ACC112 (cell line): ENCODE measurements around the gene CCL4.
"Not testable (repeated sequence)": the region's sequence is repeated elsewhere in the genome, so short reads cannot be mapped to it uniquely, and the experiment has no call there.

ENCODE experiments used
- H2AFZ ChIP-seq: fragments of 200-600 bp; sonication (generic); one replicate; pipeline ENCODE4 v1.6.0; 2017; ENCODE audit warnings: antibody characterized with exemption, low read length; ENCODE audit not compliant: unreplicated experiment
- H3K27ac ChIP-seq: fragments of 200-600 bp; sonication (generic); 2 replicates; pipeline ENCODE4 v1.5.1; 2014; ENCODE audit warnings: low read depth, mild to moderate bottlenecking, antibody characterized with exemption, low read length, moderate library complexity
- H3K27me3 ChIP-seq: fragments of 200-600 bp; sonication (generic); 2 replicates; pipeline ENCODE4 v1.6.1; 2014; ENCODE audit warnings: mild to moderate bottlenecking, antibody characterized with exemption, low read length, moderate library complexity, mixed read lengths; ENCODE audit not compliant: insufficient read depth
- H3K36me3 ChIP-seq: fragments of 200-600 bp; sonication (generic); 2 replicates; pipeline ENCODE4 v1.6.1; 2016; ENCODE audit warnings: mild to moderate bottlenecking, antibody characterized with exemption, low read length, moderate library complexity, mixed read lengths; ENCODE audit not compliant: insufficient read depth
- H3K4me1 ChIP-seq: fragments of 200-600 bp; sonication (generic); one replicate; pipeline ENCODE4 v1.6.1; 2016; ENCODE audit warnings: low read length, mixed read lengths; ENCODE audit not compliant: insufficient read depth, unreplicated experiment, control insufficient read depth
- H3K4me3 ChIP-seq: fragments of 200-600 bp; sonication (generic); 2 replicates; pipeline ENCODE4 v1.5.1; 2014; ENCODE audit warnings: mild to moderate bottlenecking, low read depth, low read length
- H3K79me2 ChIP-seq: fragments of 200-600 bp; sonication (generic); one replicate; pipeline ENCODE4 v1.6.0; 2016; ENCODE audit warnings: low read length; ENCODE audit not compliant: control insufficient read depth, unreplicated experiment, insufficient read depth

CCL4 gene

DNA sequence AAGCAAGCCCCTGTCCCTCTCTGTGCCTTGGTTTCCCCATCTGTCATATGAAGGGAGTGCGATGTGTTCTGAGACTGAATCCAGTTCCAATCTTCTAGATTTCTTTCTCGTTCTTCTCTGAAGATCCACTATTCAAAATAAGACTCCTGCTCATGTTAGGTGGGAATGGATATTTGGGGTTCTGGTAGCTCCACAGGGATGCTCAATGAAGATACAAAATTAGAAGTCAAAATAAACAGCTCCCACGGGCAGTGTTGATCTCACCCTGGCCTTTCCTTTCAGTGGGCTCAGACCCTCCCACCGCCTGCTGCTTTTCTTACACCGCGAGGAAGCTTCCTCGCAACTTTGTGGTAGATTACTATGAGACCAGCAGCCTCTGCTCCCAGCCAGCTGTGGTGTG is 619 bp downstream of the CCL4 start:
- not testable (repeated sequence) for H3K36me3 ChIP-seq, H2AFZ ChIP-seq, H3K4me3 ChIP-seq, H3K4me1 ChIP-seq, H3K79me2 ChIP-seq, H3K27ac ChIP-seq
- H3K27me3 ChIP-seq: peaks cover 59% of the 10 kb centered on the region

DNA sequence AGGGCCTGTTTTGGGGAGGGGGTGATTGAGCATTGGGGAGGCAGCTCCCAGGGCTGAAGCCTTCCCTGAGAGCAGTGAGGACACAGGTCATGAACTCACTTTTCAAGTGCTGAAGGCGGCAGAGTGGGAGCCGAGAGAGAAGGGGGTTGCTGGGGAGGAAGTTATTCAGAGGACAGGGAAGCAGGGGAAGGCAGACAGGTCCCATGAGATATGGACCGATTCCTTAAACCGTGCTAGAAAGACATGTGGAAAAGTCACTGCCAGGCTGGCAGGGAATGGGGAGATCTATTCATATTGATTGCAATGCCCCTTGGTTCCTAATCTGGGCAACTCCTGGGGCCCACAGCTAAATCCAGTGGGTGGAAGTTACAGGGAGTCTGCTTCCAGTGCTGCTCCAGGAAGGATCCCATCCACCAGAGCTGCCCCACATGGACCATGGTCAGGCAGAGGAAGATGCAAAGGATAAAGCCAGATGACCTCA is 1.1 kb downstream of the CCL4 start:
- peaks cover 57% of the 10 kb centered on the region for H3K27me3 ChIP-seq
- H3K79me2 ChIP-seq: no peaks in the 10 kb centered on the region
- no peak overlapping the region for H3K27ac ChIP-seq
- no peak overlapping the region for H3K4me3 ChIP-seq
- no peaks in the 10 kb centered on the region for H3K36me3 ChIP-seq
- H2AFZ ChIP-seq: no peak overlapping the region
- H3K4me1 ChIP-seq: no peaks in the 10 kb centered on the region

DNA sequence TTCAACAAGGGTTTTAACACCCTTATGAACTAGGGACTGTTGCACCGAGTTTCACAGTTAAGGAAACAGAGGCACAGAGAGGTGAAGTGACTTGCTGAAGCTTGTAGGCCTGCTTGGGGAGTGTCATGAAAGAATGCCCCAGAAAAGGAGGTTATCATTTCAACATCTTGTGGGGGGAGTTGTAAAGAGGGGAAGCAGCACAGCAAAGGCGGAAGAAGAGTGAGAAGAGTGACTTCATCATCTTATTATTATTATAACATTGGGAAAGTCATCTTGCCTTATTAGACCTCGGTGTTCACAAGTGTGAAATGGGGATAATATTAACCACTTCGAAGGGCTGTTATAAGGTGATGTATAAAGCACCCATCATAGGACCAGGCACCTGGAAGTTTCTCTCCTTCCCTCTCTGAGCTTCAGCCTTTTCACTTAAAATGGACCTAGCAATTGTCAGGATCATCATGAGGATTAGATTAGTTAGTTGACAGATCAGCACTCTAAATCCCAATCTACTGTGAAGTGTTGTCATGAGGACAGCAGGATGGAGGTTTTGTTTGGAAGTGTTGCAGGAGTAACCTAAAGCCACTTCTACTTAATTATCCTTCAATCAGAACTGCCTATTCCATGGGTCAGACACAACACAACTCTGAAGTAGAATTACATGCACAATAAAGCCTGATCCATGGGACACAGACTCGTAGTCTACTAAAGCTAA is 2.3 kb downstream of the CCL4 start:
- H3K4me1 ChIP-seq: no peaks in the 10 kb centered on the region
- no peak overlapping the region for H3K4me3 ChIP-seq
- H3K79me2 ChIP-seq: no peaks in the 10 kb centered on the region
- H3K36me3 ChIP-seq: no peaks in the 10 kb centered on the region
- H3K27ac ChIP-seq: no peak overlapping the region
- H3K27me3 ChIP-seq: peaks cover 63% of the 10 kb centered on the region
- no peak overlapping the region for H2AFZ ChIP-seq

DNA sequence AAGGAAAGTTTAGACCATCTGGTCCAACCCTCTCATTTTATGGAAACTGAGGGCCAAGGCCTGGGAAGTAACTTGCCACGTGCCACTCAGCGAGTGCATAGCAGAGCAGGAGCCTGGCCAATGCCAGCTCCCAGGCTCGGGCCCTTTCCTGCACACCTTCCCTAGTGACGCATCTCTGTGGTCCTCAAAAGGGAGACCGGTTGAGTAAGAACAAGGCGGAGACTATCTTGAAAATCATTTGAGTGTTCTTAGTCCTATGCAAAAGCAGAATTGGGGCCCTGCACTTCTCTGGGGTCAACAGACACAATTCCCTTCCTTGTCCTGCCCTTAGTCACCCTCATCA is 2.8 kb downstream of the CCL4 start:
- no peak overlapping the region for H3K27ac ChIP-seq
- peaks cover 68% of the 10 kb centered on the region for H3K27me3 ChIP-seq
- no peaks in the 10 kb centered on the region for H3K36me3 ChIP-seq

DNA sequence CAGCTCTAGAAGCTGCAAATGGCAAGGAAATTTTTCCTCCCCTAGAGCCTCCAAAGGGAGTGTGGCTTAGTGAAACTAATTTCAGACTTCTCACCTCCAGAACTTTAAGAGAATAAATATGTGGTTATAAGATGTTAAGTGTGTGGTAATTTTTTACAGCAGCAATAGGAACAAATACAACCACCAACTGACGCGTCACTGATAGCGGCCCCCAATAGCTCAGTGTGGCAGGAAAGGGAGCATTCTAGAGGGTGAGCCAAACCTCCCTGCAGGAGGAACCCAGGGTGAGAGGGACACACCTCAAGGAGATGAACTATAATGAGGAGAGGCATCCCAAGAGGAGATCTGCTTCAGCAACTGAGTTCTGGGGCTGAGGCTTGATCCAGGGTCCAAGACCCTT is 4.0 kb downstream of the CCL4 start:
- Histone ChIP-seq H3K27ac (no peak overlapping the region), H2AFZ (no peak overlapping the region), H3K4me1 (no peaks in the 10 kb centered on the region), H3K4me3 (no peak overlapping the region), H3K79me2 (no peaks in the 10 kb centered on the region), H3K27me3 (peaks cover 67% of the 10 kb centered on the region), H3K36me3 (no peaks in the 10 kb centered on the region)

More for the DNA sequence above, 2.8 kb downstream of the CCL4 start:
- H3K79me2 ChIP-seq: no peaks in the 10 kb centered on the region
- H2AFZ ChIP-seq: no peak overlapping the region
- H3K4me1 ChIP-seq: no peaks in the 10 kb centered on the region
- no peak overlapping the region for H3K4me3 ChIP-seq

DNA sequence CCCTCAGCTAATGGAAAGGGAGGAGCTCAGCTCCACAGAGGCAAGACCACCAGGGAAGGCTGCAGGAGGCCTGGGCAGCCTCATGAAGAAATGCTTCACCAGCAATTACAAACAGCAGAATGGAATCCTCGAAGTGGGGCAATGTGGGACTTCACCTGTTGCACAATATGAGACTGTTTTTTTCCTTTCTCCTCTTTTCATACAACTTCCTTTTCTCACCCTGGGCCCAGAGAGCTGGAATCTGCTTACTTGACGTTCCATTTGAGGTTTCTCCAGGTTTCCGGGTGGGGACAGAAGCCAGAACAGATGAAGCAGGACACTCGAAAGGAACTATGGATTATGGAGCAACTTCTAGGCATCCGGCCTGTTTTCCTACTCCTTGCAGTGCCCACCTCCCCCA is 4.6 kb downstream of the CCL4 start:
- H2AFZ ChIP-seq, H3K4me1 ChIP-seq, H3K4me3 ChIP-seq, H3K79me2 ChIP-seq, H3K36me3 ChIP-seq, H3K27ac ChIP-seq: not testable (repeated sequence)
- H3K27me3 ChIP-seq: peaks cover 61% of the 10 kb centered on the region

DNA sequence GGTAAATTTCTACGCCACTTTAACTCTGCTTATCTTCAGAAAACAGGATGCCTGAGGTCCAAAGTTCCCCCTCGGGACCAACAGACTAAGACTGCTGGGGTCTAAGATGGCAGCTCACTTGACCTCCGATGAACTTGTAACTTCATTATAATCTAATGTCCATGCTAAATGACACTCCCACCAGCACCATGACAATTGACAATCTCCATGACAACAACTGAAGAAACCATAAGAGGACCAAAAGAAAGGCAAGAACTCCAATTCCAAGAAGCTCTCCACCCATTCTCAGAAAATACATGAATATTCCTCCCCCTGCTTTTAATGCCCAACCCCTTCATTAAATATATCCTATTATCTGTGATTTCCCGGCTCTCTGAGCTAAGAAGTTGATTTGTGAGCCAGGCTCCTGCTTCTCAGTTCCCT is 7.5 kb downstream of the CCL4 start:
- no peak overlapping the region for H3K4me3 ChIP-seq
- peaks cover 43% of the 10 kb centered on the region for H3K27me3 ChIP-seq
- no peaks in the 10 kb centered on the region for H3K36me3 ChIP-seq
- H3K79me2 ChIP-seq: no peaks in the 10 kb centered on the region
- no peaks in the 10 kb centered on the region for H3K4me1 ChIP-seq
- no peak overlapping the region for H3K27ac ChIP-seq
- H2AFZ ChIP-seq: no peak overlapping the region

DNA sequence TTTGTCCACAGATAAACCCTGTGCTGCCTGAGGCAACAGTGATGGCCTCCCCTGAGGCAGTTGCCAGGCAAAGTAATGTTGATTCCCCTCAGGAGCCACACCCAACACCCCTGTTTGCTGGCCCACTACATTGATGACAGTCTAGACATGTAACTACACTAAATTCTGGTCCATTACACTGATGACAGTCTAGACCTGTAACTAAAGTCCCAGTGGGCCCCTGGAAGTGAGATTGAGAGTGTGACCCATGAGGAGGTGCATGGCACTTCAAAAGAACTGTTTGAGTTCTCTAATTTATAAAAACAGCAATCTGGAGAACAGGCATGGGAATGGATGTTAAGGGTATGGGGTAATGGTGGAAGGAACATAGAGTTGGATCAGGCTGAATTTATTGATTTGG is 8.9 kb downstream of the CCL4 start:
- H3K36me3 ChIP-seq: no peaks in the 10 kb centered on the region
- H3K27ac ChIP-seq: no peak overlapping the region
- no peak overlapping the region for H3K4me3 ChIP-seq
- no peaks in the 10 kb centered on the region for H3K79me2 ChIP-seq
- H2AFZ ChIP-seq: no peak overlapping the region
- peaks cover 41% of the 10 kb centered on the region for H3K27me3 ChIP-seq
- H3K4me1 ChIP-seq: no peaks in the 10 kb centered on the region

DNA sequence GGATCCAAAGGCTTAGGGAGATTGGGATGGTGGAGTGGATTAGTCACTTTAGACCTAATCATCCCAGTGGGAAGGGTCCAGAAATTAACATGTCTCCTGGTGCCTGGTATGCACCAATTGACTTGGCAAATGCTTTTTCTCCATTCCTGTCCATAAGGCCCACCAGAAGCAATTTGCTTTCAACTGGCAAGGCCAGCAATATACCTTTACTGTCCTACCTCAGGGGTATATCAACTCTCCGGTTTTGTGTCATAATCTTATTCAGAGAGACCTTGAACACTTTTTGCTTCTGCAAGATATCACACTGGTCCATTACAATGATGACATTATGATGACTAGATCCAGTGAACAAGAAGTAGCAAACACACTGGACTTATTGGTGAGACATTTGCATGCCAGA is 9.5 kb downstream of the CCL4 start:
- not testable (repeated sequence) for H3K27ac ChIP-seq, H3K4me3 ChIP-seq, H3K79me2 ChIP-seq, H3K36me3 ChIP-seq, H2AFZ ChIP-seq, H3K4me1 ChIP-seq
- peaks cover 39% of the 10 kb centered on the region for H3K27me3 ChIP-seq

DNA sequence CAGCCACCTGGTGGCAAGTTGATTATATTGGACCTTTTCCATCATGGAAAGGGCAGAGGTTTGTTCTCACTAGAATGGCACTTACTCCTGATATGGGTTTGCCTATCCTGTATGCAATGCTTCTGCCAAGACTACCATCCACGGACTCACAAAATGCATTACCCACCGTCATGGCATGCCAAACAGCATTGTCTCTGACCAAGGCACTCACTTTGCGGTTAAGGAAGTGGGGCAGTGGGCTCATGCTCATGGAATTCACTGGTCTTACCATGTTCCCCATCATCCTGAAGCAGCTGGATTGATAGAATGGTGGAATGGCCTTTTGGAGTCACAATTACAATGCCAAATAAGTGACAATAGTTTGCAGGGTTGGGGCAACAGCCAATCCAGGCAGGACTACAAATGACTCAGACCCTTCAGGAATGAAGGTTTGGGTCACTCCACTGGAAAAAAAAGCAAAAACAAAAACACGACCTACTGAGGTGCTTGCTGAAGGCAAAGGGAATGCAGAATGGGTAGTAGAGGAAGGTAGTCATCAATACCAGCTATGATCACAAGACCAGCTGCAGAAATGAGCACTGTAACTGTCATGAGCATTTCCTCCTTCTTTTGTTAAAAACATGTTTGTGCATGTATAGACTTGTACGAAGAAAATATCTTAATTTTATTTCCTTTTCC is 11.5 kb downstream of the CCL4 start:
- H2AFZ ChIP-seq, H3K27ac ChIP-seq, H3K36me3 ChIP-seq, H3K79me2 ChIP-seq, H3K4me3 ChIP-seq, H3K4me1 ChIP-seq: not testable (repeated sequence)
- H3K27me3 ChIP-seq: peaks cover 34% of the 10 kb centered on the region

DNA sequence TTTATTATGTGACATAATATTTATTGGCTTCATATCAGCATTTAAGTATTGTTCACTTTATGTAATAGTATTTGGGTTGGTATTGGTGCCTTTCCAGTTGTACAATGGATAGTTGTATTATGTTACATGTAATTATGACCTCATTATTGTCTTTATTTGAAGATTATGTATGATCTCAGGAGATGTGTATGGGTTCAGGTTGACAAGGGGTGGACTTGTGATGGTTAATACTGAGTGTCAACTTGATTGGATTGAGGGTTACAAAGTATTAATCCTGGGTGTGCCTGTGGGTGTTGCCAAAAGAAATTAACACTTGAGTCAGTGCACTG is 12.0 kb downstream of the CCL4 start:
- H2AFZ ChIP-seq, H3K27ac ChIP-seq, H3K79me2 ChIP-seq, H3K4me3 ChIP-seq, H3K4me1 ChIP-seq, H3K36me3 ChIP-seq: not testable (repeated sequence)
- H3K27me3 ChIP-seq: peaks cover 29% of the 10 kb centered on the region; the same call in 1 of the 2 replicates
